GM18868 (cell line): Measurements from ENCODE around the gene SAMM50.

Experiments used
- ATAC-seq: cut with Tn5 transposase; IDR thresholded peaks from one replicate; pipeline ENCODE4 v1.9.1; 2021; ENCODE audit warnings: mild to moderate bottlenecking, moderate library complexity; ENCODE audit not compliant: unreplicated experiment

SAMM50 gene

DNA sequence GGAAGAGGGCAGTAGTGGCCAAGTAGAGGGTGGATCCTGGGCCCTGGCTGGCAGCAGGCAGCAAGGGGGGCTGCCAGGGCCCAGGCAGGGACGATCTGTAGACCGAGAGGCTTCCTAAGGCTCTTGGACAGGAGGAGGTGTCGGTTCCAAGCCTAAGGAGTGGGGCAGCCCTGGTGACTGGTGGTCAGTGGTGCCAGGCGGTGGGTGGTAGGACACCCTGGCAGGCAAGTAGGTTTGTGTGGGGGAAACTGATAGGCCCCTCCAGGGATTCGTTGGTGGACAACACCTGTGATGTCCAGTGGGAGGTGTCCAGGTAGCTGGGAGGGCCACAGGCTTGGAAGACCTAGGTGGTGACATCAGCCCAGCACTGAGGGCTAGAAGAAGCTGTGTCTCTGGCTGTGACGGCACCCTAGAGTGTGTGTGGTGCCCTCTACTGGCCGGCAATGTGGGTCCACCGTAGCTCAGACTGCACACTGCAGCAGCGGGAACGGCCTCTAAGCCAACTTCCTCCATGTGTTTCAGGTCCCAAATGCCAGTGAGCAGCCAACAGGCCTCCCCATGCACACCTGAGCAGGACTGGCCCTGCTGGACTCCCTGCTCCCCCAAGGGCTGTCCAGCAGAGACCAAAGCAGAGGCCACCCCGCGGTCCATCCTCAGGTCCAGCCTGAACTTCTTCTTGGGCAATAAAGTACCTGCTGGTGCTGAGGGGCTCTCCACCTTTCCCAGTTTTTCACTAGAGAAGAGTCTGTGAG lies 9.4 kb upstream of the SAMM50 start:
- no peak for ATAC-seq

DNA sequence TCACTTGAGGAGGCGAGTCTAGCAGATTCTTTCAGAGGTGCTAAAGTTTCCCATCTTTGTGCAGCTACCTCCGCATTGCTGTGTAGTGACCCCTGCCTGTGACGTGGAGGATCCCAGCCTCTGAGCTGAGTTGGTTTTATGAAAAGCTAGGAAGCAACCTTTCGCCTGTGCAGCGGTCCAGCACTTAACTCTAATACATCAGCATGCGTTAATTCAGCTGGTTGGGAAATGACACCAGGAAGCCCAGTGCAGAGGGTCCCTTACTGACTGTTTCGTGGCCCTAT lies 8.9 kb upstream of the SAMM50 start:
- ATAC-seq: no peak

DNA sequence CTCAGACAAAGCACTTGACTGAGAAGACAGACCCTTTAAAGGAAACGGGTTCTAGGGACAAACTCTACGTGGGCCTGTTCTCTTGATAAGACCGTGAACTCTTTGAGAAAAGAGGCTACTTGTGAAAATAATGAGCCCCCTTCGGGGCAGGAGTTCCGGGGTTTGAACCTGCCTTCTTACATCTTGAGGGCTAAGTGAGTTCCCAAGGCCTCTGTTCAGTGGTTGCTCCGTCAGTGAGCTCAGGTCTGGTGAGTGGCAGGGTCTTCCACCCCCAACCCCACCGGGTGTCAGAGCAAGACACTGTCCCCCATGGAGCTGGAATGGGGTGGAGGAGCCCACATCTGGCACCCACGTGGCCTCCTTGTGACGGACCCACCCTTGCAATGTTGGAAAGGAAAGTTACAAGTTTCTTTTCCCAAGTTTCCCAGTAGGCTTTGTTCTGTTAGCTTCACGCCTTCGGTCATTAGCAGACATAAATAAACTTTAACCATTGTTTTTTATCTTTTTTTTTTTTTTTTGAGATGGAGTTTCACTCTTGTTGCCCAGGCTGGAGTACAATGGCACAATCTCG lies 6.3 kb upstream of the SAMM50 start:
- ATAC-seq: no peak

DNA sequence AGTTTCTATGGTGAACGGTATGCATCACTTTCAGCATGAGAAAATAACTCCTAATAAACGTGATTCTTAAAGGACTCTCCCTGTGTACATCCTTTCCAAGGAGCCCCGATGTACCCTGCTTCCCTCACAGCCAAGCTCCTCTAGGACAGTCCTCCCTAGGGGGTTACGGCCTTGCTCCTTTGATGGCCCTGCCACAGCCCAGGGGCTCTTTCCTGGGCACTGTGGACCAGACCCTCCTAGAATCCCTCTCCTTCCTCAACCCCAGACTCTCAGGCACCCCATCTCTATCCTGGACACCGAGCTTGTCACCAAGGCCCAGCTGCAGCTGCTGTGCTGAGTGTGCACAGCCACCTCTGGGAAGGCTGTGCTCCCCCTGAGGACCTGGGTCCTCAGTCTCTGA lies 3.9 kb upstream of the SAMM50 start:
- no peak for ATAC-seq

DNA sequence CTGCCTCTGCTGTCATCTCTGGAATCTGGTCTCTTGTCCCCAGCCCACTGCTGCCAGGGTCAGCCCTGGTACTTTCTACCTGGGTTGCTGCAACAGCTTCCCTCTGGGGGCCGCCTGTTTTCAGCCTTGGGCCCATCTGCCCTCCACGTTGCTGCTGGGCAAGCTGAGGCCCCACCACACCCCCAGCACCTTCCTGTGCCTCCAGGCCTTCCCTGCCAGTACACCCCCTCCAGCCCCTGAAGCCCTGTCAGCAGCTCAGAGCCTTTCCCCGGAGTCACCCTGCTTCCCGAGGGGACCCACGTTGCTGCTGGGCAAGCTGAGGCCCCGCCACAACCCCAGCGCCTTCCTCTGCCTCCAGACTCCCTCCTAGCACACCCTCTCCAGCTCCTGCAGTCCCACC lies 3.3 kb upstream of the SAMM50 start:
- no peak for ATAC-seq

DNA sequence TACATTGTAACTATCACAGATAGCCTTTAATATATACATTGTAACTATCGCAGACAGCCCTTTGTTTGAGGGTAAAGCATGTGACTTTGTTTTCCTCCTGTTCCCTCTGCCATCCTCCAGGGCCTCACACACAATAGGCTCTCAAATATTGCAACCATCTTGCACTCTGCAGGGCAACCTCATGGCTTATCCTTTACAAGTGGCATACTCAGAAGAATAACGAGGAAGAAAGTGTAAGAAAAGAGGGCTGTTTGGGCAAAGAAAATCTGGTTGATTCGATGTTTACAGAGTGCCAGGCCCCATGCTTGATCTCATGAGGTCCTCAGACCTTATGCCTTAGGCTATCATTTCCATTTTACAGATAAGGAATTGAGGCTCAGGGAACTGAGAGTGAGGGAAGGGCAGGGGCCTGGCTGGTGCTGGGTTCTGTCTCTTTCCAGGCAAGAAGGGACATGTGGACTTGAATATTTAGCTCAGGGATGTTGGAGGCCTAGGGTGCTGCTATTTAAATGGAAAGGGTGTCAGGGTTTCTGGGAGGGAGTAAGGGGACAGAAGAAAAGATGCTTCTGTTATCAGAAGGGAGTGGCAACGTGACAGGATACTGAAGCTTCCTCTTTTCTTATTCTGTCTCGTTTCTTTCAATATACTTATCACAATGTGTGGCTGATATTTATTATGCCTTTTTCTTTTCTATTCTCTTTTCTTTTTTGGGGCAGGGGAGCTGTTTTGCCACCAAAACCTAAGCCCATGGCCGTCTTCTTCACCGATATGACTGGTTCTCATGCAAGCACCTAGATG lies 1.1 kb upstream of the SAMM50 start:
- no peak for ATAC-seq

DNA sequence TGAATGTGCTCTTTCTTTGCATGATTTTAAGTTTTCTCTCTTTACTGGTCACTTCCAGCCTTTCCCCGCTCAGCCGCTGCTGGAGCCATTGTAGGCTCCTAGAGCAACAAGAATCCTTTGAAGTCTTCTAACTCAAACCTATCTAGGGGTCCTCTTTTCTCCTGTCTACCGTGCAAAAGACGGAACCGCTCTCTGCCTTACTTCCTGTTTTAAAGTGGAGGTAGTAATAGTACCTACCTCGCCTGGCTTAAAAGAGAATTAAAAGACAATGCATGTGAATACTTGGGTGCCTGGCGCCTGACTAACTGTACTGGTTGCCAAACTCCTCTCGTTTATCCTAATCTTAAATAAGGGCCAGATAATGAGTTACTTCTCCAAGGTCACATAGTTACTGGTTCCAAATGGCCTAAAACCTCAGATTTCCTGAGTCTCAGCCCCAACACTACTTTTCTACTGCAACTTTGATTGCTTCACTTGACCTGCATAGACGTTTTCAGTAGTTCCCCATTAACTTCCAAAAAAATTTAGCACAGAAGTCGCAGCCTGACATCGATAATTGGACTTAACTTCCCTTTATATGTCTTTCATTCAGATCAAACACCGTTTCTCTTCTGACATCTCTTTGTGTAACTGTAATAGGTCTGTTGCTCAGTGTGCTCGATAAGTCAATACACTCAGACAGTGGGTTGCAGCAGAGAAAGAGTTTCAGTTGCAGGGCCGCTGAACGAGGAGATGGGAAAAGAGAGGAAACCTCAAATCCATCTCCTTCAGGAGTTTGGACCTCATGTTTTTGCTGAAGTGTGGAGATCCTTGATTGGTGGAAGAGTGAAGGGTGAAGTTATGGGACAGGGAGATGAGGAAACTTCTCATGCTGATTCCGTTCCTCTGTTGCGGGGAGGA lies 891 bp downstream of the SAMM50 start:
- ATAC-seq: peak; percentile 20

DNA sequence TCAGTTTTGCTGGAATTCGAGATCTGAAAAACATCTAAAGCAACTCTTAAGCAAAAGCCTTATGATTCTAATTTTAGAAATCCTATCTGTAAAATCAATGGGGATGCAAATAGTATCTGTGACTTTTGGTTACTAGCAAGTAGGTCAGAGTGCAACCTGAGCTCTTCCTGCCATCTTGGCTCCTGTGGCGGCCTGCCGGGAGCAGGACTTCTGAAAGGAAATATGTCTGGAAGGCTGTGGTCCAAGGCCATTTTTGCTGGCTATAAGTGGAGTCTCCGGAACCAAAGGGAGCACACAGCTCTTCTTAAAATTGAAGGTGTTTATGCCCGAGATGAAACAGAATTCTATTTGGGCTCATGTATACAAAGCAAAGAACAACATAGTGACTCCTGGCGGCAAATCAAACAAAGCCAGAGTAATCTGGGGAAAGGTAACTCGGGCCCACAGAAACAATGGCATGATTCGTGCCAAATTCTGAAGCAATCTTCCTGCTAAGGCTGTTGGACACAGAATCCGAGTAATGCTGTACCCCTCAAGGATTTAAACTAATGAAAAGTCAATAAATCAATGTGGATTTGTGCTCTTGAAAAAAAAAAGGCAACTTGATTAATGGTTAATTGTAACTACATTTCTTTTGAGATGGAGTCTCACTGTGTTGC lies 1.7 kb downstream of the SAMM50 start:
- no peak for ATAC-seq

DNA sequence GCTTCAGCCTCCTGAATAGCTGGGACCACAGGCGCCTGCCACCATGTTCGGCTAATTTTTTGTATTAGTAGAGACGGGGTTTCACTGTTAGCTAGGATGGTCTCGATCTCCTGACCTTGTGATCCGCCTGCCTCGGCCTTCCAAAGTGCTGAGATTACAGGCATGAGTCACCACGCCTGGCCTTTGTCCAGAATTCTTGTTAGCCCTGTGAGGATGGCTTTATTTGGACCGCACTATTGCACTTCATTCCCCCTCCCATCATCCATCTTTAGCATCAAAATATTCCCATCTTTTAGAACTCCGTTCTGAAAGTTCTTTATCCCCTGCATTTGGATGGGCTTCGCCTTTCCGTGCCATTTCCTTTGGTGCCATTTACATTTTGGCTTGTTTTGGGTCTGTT lies 2.6 kb downstream of the SAMM50 start:
- ATAC-seq: no peak

DNA sequence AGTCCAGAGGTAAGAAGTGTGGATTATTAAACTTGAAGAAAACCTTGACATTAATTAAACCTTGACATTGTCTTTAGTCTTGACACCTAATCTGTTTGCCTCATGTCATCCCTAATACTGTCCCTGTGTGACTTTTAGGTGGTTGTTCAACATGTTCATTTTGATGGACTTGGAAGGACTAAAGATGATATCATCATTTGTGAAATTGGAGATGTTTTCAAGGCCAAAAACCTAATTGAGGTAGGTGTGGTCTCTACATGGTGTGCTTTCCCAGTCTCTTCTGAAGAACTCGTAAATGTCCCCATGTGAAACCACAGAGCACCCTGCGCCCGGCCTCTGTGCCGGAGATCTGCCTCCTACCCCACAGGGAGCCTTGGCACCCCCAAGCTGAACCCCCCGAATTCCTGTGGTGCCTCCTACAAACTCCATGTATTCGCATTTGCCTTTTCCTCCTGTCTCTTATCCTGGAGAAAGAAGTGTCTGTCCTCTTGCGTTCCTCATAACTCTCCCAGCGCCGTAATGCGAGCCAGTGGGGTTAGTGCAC lies 9.1 kb downstream of the SAMM50 start:
- no peak for ATAC-seq

DNA sequence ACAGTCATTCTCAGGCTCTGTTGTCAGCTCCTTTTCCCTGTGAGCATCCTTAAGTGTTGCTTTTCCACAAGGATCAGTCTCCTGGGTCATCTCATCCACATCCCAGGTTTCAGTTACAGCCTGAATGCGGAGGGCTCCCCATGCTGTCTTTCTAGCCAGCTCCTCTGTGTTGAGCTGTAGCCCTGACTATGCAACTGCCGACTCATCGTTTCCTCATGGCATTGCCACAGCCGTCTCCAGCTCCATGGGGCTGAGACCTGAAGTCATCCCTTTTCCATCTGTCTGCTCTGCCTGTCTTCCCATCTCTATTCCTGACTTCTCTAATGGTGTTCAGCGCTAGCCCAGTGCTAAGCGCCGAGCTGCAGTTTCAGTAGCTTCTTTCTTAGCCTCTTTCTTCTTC lies 11.8 kb downstream of the SAMM50 start:
- ATAC-seq: no peak

DNA sequence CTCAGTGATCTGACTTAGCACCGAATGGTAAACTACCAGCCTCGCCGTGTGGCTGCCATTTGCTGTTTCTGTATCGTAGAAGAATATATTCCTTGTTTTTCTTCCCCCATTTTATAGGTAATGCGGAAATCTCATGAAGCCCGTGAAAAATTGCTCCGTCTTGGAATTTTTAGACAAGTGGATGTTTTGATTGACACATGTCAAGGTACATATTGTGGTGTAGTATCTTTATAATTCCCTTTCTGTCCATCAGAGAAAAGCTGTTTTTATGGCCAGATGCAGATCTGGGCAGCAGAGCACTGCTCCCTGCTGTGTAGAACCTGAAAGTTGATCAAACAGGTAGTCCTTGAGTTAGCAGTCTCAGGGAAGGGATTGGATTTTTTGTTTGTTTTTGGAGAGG lies 13.4 kb downstream of the SAMM50 start:
- ATAC-seq: no peak

DNA sequence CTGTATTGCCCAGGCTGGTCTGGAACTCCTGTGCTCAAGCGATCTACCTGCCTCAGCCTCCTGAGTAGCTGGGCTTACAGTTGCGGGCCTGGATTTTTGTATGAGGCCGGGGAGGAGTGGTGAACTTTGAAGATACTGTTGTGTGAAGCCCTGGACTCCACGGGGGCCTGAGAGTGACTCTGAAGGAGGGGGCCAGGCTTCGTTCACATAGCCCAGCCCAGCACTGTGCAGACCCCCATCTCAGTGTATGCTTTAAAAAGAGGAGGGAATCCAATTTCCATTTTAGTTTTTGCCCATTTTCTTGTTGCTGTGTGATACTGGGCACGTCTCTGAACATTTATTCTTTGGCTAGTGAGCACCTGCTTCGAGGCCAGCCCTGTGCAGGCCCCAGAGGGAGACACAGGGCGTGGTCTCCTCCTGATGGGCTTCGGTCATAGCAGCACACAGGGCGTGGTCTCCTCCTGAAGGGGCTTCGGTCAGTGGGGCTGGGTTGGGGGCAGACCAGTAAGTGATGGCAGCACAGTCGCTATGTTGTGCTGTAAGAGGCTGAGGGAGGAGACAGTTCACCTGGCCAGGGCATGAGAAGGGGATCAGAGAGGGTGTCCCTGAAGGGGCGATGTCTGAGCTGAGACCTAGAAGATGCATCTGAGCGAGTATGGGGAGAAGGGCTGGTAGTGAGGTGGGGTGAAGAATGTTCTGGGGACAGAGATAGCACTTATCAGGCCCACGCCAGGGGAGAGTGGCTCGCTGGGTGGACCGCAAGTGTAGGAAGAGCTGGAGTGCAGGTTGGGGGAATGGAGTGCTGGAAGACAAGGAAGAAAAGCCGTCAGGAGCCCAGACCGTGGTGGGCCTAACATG lies 14.0 kb downstream of the SAMM50 start:
- no peak for ATAC-seq

DNA sequence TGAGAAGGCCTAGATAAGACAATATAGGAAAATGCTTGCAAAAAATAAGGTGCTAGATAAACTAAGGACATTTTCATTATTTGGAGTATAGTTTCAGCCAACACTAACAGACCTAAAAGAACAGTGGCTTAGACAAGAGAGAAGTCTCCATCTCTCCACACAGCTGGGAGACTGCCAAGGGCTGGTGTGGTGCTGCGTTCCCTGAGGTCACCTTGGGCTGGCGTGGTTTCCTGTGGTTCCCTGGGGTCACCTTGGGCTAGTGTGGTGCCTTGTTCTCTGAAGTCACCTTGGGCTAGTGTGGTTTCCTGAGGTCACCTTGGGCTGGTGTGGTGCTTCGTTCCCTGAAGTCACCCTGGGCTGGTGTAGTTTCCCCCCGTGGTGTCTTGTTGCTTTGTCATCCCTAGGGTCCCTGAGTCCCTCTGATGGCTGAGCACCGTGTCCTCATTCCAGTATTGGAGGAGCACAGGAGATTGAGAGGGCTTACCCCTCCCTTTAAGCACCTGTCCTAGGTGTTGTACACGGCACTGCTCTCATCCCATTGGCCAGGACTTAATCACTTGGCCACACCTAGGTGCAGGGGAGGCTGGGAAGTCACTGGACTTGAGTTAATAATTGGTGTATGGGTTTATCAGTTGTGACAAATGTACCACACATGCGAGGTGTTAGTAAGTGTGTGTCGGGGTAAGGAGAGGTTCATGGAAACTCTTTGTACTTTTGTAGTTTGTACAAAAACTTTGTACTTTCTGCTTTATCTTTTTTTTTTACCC lies 14.9 kb downstream of the SAMM50 start:
- no peak for ATAC-seq

DNA sequence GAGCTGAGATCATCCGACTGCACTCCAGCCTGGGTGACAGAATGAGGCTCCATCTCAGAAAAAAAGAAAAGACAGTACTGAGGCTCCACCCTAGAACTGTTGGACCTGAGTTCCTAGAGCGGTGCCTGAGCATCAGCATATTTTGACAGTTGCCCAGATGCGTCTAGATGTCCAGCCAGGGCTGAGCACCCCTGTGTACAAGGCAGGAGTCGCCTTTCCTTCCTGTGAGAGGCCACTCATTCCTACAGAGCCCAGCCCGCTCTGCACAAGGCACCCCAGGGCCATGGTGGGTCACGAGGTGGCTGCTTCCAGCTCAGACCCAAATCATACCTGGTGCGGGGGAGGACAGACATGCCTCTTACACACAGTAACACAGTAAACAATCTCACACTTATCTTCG lies 15.9 kb downstream of the SAMM50 start:
- ATAC-seq: no peak

DNA sequence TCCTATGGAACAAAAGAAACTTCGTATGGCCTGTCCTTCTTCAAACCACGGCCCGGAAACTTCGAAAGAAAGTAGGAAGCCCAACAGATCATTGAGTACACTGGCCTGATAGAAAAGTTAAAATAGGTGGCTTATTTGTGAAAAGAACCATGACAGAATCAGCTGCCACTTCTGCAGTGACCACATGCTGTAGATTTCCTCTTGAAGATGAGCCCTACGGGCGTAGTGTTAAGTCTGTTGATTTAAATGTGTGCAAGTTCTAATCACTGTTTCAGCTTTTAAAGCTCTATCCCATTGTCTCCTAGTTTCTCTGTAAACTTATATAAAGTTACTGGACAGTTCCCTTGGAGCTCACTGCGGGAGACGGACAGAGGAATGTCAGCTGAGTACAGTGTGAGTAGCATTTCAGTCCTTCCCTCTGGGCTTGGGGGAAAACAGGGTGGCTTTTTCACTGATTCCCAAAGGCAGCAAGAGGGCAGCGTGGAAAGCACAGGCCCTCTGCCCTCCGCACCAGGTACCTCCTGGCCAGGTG lies 17.8 kb downstream of the SAMM50 start:
- no peak for ATAC-seq

DNA sequence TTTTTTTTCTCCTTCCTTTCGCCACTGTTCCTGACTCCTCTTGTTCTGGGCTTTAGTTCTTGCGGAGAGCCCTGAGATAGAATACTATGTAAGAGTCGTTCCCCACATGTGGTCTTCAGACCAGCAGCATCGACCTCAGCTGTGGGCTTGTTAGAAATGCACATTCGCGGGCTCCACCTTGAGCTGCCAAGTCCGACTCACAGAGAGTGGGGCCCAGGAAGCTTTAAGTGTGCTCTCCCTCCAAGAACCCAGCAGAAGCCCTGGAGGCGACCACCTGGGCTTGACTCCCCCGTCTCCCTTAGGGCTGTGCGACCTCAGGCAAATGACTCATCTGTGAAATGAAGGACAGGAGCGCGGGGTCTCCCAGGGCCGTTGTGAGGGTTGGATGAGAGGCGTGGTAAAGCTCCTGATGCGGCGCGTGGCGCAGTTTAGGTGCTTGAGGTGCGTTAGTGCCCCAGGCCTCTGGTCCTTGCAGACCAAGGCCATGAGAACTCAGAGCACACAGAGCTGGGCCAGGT lies 18.8 kb downstream of the SAMM50 start:
- ATAC-seq: no peak

DNA sequence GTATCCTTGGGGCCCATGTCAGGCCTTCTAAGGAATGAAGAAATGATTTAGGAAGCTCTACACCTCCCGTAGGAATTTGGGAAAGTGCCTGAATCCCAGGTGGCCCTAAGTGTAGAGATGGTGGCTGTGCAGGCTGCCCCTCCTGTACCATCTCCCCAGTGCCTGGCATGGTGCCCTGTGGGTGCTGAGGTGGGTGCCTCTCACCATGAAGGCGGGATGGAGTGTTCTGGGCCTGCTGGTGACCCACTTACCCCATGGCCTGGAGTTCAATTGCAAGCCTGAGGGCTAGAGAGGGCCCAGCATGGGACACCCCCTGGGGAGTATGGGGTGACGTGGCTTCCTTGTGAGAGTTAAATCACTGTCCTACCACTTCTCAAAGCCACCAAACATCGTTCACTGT lies 19.8 kb downstream of the SAMM50 start:
- ATAC-seq: no peak
